Adrenal gland (tissue), 12 donors: ENCODE data around the gene LCN15. TPM values are rescaled to one million over a fixed set of nuclear protein-coding genes. Genes with fewer than 3 reads are reported as not detected.

Experiments
- DNase-seq, 7 donors: peaks; one replicate each; pipeline ENCODE4 v3.0.0-alpha.2; 2019 to 2020
- H3K27ac ChIP-seq, 5 donors: fragments of 200-600 bp; sonication (generic) in 4 of 5; 1 replicate in 3 of 5; 2 replicates in 2 of 5; pipeline versions ENCODE4 v1.5.1 to v1.8.0; 2016 to 2020; ENCODE audit warnings: mild to moderate bottlenecking in 1 of 5
- H3K27me3 ChIP-seq: fragments of 200-600 bp; 2 replicates; pipeline ENCODE4 v1.8.0; 2021
- H3K36me3 ChIP-seq, 2 donors: fragments of 200-600 bp; replicated peaks in 1 of 2; 1 replicate in 1 of 2; 2 replicates in 1 of 2; pipeline versions ENCODE4 v1.5.1 to v1.8.0; 2018 to 2022
- H3K4me1 ChIP-seq, 2 donors: fragments of 200-600 bp; replicated peaks in 1 of 2; 1 replicate in 1 of 2; 2 replicates in 1 of 2; pipeline versions ENCODE4 v1.5.1 to v1.8.0; 2018 to 2021
- H3K4me3 ChIP-seq, 4 donors: fragments of 200-600 bp; sonication (generic) in 3 of 4; one replicate each; pipeline ENCODE4 v1.5.1; 2016 to 2018
- H3K9me3 ChIP-seq, 3 donors: fragments of 200-600 bp; sonication (generic) in 1 of 3; replicated peaks in 1 of 3; 1 replicate in 2 of 3; 2 replicates in 1 of 3; pipeline versions ENCODE4 v1.5.1 to v1.8.0; 2016 to 2021
- POLR2A ChIP-seq, 2 donors: fragments of 450-650 bp; IDR thresholded peaks; one replicate each; pipeline ENCODE4 v1.6.1; 2017; ENCODE audit warnings: antibody characterized with exemption in 2 of 2, mild to moderate bottlenecking in 2 of 2, moderate library complexity in 1 of 2
- WGBS, 4 donors: extraction: QIAGEN DNeasy Blood & Tissue Kit in 2 of 4; methylation state at CpG; one replicate each; pipeline versions ENCODE4 v1.1.5 to v1.1.7; 2013 to 2017; 5-methylcytosine and 5-hydroxymethylcytosine counted together
- intact Hi-C, 2 donors: fragments of 100-400 bp; cut with DNase I; formaldehyde crosslinking; loops; one replicate each; pipeline versions ENCODE4 v1.14.1 to v1.15.0; 2022 to 2023
- polyA plus RNA-seq, 3 donors: library from polyadenylated mRNA; stranded (reverse); fragments of 200-250 nt in 2 of 3; fragments of 350-450 nt in 1 of 3; fragmentation: Illumina TruSeq in 1 of 3; extraction: RNeasy Lipid Tissue Mini Kit (QIAGEN cat#74804) in 1 of 3; gene quantifications; one replicate each; pipeline ENCODE4 v1.2.3, GENCODE V29; 2013 to 2014
- total RNA-seq, 9 donors: library from RNA; depleted of rRNA in 4 of 9; stranded (reverse); fragments of >200 nt in 4 of 9; fragments of 120-200 nt in 1 of 9; fragmentation: NEBNext Ultra II Directional in 1 of 9; extraction: Animal tissue kit (Norgen Biotek cat#: 25700) in 1 of 9; gene quantifications; one replicate each; pipeline versions ENCODE4 v1.1.0 to v1.2.4, GENCODE V29; 2013 to 2023
- TF ChIP-seq, protein P1 (sequence below), 6 experiments: fragments of 450-650 bp in 4 of 6; fragments of 200-600 bp in 2 of 6; sonication (generic) in 1 of 6; IDR thresholded peaks; 1 replicate in 5 of 6; 2 replicates in 1 of 6; pipeline versions ENCODE4 v1.5.1 to v1.8.0; 2016 to 2021; ENCODE audit warnings: antibody characterized with exemption in 6 of 6, mild to moderate bottlenecking in 2 of 6, moderate library complexity in 1 of 6
- donor health status: healthy with polysubstance abuse.
- donor health status: Bipolar disorder and iron deficiency.
- donor health status: DM: yes; HTN: yes; CAD: no.
- donor health status: DM: no; HTN: no; CAD: no.
- donor health status: DM: no; HTN: no; CAD: no.
- donor health status: DM: yes; HTN: yes; CAD: no.

Gene LCN15
- total and polyA plus RNA-seq, 12 donors: not detected

DNA sequence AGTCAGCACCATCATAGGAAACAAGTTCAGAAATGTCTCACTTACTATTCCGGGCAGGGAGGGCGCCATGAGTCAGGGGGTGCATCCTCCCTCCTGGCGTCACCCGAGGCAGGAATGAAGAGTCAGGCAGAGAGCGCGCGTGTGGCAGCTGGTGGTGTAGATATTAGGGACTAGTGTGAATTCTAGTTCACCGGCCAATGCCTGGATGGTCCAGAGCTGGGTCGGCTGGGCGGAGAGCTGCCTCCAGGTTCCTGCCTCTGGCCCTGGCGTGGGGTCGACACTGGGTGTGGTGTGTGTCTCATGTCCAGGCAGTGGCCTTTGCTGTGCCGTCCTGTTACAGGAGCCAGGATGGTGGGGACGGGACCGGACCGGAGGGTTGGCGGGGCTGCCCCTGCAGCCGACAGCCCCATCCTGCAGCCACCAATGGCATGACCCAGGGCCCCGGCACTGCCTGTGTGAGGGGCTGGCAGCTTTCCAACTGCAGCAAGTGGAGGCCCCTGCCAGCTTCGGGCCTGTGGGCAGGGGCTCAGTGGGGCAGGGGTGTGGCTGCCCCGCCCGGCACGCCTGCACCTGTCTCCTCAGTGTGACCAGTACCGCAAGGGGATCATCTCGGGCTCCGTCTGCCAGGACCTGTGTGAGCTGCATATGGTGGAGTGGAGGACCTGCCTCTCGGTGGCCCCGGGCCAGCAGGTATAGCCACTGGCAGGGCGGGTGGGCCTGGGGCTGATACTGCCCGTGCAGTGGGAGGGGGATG, 42.8 kb downstream of the LCN15 start:
- no peak for TF ChIP-seq POLR2A (IDR thresholded peaks at IDR 0.05)
- TF ChIP-seq, protein P1, sequence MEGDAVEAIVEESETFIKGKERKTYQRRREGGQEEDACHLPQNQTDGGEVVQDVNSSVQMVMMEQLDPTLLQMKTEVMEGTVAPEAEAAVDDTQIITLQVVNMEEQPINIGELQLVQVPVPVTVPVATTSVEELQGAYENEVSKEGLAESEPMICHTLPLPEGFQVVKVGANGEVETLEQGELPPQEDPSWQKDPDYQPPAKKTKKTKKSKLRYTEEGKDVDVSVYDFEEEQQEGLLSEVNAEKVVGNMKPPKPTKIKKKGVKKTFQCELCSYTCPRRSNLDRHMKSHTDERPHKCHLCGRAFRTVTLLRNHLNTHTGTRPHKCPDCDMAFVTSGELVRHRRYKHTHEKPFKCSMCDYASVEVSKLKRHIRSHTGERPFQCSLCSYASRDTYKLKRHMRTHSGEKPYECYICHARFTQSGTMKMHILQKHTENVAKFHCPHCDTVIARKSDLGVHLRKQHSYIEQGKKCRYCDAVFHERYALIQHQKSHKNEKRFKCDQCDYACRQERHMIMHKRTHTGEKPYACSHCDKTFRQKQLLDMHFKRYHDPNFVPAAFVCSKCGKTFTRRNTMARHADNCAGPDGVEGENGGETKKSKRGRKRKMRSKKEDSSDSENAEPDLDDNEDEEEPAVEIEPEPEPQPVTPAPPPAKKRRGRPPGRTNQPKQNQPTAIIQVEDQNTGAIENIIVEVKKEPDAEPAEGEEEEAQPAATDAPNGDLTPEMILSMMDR (IDR thresholded peaks at IDR 0.05): no peak
- Histone ChIP-seq H3K4me1 (peaks cover 3 to 7% of the 10 kb centered on the region in 2 donors), H3K4me3 (no peak overlapping the region), H3K27ac (peak overlapping the region in 1 of 5 donors; percentile 45), H3K36me3 (peaks cover 0 to 41% of the 10 kb centered on the region in 2 donors), H3K9me3 (no peaks in the 10 kb centered on the region), H3K27me3 (no peaks in the 10 kb centered on the region)
- intact Hi-C loops: no loop called here
- WGBS, 4 donors: 71 to 84% (median 81%) methylated on average over 7 to 30 of the region's 30 CpGs
- DNase-seq: peak in 4 of 7 donors; percentile 25 to 65 (median 39)

- no peaks in the 10 kb centered on the region for H3K27me3 ChIP-seq
- DNase-seq: peak in 1 of 7 donors; percentile 29
- intact Hi-C loops: no loop called here
- peak overlapping the region in 1 of 5 donors; percentile 45 for H3K27ac ChIP-seq
- H3K4me1 ChIP-seq: peaks cover 0 to 2% of the 10 kb centered on the region in 2 donors
- H3K9me3 ChIP-seq: no peaks in the 10 kb centered on the region
- H3K4me3 ChIP-seq: no peak overlapping the region
- 70 to 86% (median 75%) methylated on average over 7 to 11 of the region's 11 CpGs for WGBS, 4 donors
- TF ChIP-seq POLR2A (IDR thresholded peaks at IDR 0.05): no peak
- TF ChIP-seq, protein P1 (IDR thresholded peaks at IDR 0.05): no peak
- H3K36me3 ChIP-seq: peaks cover 0 to 37% of the 10 kb centered on the region in 2 donors
These were observed 43.4 kb downstream of the LCN15 start for GRCh38 chr9:136720898-136721338.

- H3K9me3 ChIP-seq: no peaks in the 10 kb centered on the region
- peaks cover 0 to 32% of the 10 kb centered on the region in 2 donors for H3K36me3 ChIP-seq
- 46 to 56% (median 51%) methylated on average over 10 to 20 of the region's 20 CpGs for WGBS, 4 donors
- H3K4me1 ChIP-seq: no peaks in the 10 kb centered on the region
- no peak for DNase-seq
- H3K27ac ChIP-seq: peak overlapping the region in 1 of 5 donors; percentile 45
- TF ChIP-seq, protein P1 (IDR thresholded peaks at IDR 0.05): no peak
- no peak for TF ChIP-seq POLR2A (IDR thresholded peaks at IDR 0.05)
- H3K27me3 ChIP-seq: no peaks in the 10 kb centered on the region
- intact Hi-C loops: no loop called here
- no peak overlapping the region for H3K4me3 ChIP-seq
These were observed 43.9 kb downstream of the LCN15 start for GRCh38 chr9:136720251-136720897.

DNA sequence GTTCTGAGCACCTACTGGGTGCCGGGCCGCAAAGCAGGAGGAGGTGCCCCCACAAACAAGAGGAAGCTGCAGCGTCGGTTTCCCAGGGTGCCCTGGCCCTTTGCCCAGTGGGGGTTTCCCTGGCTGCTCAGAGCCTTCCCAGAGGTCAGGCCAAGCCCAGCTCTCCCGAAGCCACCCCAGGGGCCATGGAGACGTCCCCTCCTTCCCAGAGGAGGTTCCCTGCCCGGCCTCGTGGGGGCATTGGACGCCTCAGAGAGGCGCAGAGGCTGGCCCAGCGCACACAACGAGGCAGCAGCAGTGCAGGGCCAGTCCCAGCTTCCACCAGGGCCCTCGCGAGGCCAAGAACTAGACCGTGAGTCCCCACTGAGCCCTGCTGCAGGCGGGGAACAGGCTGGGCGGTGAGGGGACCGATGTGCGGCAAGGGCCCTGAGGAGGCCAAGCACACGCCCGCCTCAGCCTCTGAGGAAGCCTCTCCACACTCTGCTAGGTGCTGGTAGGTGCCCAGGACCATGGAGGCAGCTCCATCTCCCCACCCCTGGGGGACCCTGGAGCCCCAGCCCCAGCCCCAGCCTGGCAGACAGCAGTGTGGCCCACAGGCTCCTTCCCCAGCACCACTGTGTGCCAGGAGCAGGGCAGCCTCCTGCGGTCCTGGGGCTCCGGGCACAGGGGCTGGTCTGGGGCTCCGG, 45.0 kb downstream of the LCN15 start:
- Histone ChIP-seq H3K4me1 (no peaks in the 10 kb centered on the region), H3K36me3 (peaks cover 0 to 21% of the 10 kb centered on the region in 2 donors), H3K9me3 (no peaks in the 10 kb centered on the region), H3K4me3 (no peak overlapping the region), H3K27ac (no peak overlapping the region), H3K27me3 (peaks cover 6% of the 10 kb centered on the region)
- intact Hi-C loops: no loop called here
- no peak for DNase-seq
- TF ChIP-seq POLR2A (IDR thresholded peaks at IDR 0.05): no peak
- TF ChIP-seq, protein P1 (IDR thresholded peaks at IDR 0.05): no peak
- WGBS, 4 donors: 50 to 64% (median 57%) methylated on average over 7 to 24 of the region's 24 CpGs
